ENCODE results near the gene EXOC1. TPM values are rescaled to one million over a fixed set of nuclear protein-coding genes. Genes with fewer than 3 reads are reported as not detected.

EXOC1 gene
- total and polyA plus RNA-seq, 2 experiments from 2014 or later = 13.4 to 22.2 TPM

GRCh38 chr4:55925241-55925640, 71.8 kb downstream of the EXOC1 start:
- H3K27ac Mint-ChIP-seq = no peak overlapping the region
- H3K27me3 Mint-ChIP-seq (ENCODE audit: insufficient read depth, low read depth, poor library complexity) = peaks cover 8% of the 10 kb centered on the region
- TF ChIP-seq EZH2phosphoT487 (IDR thresholded peaks at IDR 0.05; ENCODE audit: unreplicated experiment) (no peak), STAT1 (IDR thresholded peaks at IDR 0.05; ENCODE audit: unreplicated experiment) (no peak), JUNB (IDR thresholded peaks at IDR 0.05; ENCODE audit: unreplicated experiment) (no peak), NANOG (IDR thresholded peaks at IDR 0.05; ENCODE audit: borderline replicate concordance) (no peak), ZNF114 (CRISPR knock-in tag; IDR thresholded peaks at IDR 0.05) (no peak), POLR2AphosphoS5 (IDR thresholded peaks at IDR 0.05; ENCODE audit: low read depth) (no peak), EZH2 (IDR thresholded peaks at IDR 0.05; ENCODE audit: low read depth, unreplicated experiment) (no peak), REST (IDR thresholded peaks at IDR 0.05; ENCODE audit: unreplicated experiment) (no peak), CTCF (conservative IDR thresholded peaks at IDR 0.05; ENCODE audit: low read depth in 2 of 2) (no peak), ZNF331 (CRISPR knock-in tag; IDR thresholded peaks at IDR 0.05; ENCODE audit: low read depth) (no peak), CREB1 (CRISPR knock-in tag; IDR thresholded peaks at IDR 0.05; ENCODE audit: low read depth) (no peak)
- TF ChIP-seq, protein P1, sequence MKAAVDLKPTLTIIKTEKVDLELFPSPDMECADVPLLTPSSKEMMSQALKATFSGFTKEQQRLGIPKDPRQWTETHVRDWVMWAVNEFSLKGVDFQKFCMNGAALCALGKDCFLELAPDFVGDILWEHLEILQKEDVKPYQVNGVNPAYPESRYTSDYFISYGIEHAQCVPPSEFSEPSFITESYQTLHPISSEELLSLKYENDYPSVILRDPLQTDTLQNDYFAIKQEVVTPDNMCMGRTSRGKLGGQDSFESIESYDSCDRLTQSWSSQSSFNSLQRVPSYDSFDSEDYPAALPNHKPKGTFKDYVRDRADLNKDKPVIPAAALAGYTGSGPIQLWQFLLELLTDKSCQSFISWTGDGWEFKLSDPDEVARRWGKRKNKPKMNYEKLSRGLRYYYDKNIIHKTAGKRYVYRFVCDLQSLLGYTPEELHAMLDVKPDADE (IDR thresholded peaks at IDR 0.05) = no peak
- TF ChIP-seq, protein P2, sequence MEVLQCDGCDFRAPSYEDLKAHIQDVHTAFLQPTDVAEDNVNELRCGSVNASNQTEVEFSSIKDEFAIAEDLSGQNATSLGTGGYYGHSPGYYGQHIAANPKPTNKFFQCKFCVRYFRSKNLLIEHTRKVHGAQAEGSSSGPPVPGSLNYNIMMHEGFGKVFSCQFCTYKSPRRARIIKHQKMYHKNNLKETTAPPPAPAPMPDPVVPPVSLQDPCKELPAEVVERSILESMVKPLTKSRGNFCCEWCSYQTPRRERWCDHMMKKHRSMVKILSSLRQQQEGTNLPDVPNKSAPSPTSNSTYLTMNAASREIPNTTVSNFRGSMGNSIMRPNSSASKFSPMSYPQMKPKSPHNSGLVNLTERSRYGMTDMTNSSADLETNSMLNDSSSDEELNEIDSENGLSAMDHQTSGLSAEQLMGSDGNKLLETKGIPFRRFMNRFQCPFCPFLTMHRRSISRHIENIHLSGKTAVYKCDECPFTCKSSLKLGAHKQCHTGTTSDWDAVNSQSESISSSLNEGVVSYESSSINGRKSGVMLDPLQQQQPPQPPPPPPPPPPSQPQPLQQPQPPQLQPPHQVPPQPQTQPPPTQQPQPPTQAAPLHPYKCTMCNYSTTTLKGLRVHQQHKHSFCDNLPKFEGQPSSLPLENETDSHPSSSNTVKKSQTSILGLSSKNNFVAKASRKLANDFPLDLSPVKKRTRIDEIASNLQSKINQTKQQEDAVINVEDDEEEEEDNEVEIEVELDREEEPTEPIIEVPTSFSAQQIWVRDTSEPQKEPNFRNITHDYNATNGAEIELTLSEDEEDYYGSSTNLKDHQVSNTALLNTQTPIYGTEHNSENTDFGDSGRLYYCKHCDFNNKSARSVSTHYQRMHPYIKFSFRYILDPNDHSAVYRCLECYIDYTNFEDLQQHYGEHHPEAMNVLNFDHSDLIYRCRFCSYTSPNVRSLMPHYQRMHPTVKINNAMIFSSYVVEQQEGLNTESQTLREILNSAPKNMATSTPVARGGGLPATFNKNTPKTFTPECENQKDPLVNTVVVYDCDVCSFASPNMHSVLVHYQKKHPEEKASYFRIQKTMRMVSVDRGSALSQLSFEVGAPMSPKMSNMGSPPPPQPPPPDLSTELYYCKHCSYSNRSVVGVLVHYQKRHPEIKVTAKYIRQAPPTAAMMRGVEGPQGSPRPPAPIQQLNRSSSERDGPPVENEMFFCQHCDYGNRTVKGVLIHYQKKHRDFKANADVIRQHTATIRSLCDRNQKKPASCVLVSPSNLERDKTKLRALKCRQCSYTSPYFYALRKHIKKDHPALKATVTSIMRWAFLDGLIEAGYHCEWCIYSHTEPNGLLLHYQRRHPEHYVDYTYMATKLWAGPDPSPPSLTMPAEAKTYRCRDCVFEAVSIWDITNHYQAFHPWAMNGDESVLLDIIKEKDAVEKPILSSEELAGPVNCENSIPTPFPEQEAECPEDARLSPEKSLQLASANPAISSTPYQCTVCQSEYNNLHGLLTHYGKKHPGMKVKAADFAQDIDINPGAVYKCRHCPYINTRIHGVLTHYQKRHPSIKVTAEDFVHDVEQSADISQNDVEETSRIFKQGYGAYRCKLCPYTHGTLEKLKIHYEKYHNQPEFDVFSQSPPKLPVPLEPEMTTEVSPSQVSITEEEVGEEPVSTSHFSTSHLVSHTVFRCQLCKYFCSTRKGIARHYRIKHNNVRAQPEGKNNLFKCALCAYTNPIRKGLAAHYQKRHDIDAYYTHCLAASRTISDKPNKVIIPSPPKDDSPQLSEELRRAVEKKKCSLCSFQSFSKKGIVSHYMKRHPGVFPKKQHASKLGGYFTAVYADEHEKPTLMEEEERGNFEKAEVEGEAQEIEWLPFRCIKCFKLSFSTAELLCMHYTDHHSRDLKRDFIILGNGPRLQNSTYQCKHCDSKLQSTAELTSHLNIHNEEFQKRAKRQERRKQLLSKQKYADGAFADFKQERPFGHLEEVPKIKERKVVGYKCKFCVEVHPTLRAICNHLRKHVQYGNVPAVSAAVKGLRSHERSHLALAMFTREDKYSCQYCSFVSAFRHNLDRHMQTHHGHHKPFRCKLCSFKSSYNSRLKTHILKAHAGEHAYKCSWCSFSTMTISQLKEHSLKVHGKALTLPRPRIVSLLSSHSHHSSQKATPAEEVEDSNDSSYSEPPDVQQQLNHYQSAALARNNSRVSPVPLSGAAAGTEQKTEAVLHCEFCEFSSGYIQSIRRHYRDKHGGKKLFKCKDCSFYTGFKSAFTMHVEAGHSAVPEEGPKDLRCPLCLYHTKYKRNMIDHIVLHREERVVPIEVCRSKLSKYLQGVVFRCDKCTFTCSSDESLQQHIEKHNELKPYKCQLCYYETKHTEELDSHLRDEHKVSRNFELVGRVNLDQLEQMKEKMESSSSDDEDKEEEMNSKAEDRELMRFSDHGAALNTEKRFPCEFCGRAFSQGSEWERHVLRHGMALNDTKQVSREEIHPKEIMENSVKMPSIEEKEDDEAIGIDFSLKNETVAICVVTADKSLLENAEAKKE (CRISPR knock-in tag; IDR thresholded peaks at IDR 0.05) = no peak
- Histone ChIP-seq H3K4me1 (ENCODE audit: insufficient read depth) (peaks cover 16% of the 10 kb centered on the region), H3K4me2 (no peak overlapping the region), H3K27ac (ENCODE audit: low read depth) (no peak overlapping the region), H3F3A (replicated peaks; ENCODE audit: low read depth) (no peaks in the 10 kb centered on the region), H3K4me3 (no peak overlapping the region), H3K79me2 (replicated peaks; ENCODE audit: insufficient read depth) (no peaks in the 10 kb centered on the region), H3K36me3 (ENCODE audit: insufficient read depth) (no peaks in the 10 kb centered on the region), H4K20me1 (replicated peaks; ENCODE audit: insufficient read depth) (no peaks in the 10 kb centered on the region), H2AFZ (no peak overlapping the region), H3K27me3 (ENCODE audit: insufficient read depth) (no peaks in the 10 kb centered on the region), H3K9me2 (ENCODE audit: insufficient read depth) (no peaks in the 10 kb centered on the region)
- no peaks in the 10 kb centered on the region for H3K36me3 Mint-ChIP-seq (ENCODE audit: low read depth)
- no peak overlapping the region for H3K4me3 Mint-ChIP-seq
- peaks cover 24% of the 10 kb centered on the region for H3K4me1 Mint-ChIP-seq
- ATAC-seq (peak; percentile 38; the same call in 2 of the 3 replicates), DNase-seq (ENCODE audit: low spot score) (peak; percentile 48)
- peaks cover 5% of the 10 kb centered on the region; the same call in 1 of the 3 replicates for H3K9me3 Mint-ChIP-seq
